Measurements from ENCODE around the gene FSTL4. TPM values are rescaled to one million over a fixed set of nuclear protein-coding genes. Genes with fewer than 3 reads are reported as not detected.

Gene FSTL4
- total RNA-seq, 1 donor from 2014 or later: 0.67 TPM

DNA sequence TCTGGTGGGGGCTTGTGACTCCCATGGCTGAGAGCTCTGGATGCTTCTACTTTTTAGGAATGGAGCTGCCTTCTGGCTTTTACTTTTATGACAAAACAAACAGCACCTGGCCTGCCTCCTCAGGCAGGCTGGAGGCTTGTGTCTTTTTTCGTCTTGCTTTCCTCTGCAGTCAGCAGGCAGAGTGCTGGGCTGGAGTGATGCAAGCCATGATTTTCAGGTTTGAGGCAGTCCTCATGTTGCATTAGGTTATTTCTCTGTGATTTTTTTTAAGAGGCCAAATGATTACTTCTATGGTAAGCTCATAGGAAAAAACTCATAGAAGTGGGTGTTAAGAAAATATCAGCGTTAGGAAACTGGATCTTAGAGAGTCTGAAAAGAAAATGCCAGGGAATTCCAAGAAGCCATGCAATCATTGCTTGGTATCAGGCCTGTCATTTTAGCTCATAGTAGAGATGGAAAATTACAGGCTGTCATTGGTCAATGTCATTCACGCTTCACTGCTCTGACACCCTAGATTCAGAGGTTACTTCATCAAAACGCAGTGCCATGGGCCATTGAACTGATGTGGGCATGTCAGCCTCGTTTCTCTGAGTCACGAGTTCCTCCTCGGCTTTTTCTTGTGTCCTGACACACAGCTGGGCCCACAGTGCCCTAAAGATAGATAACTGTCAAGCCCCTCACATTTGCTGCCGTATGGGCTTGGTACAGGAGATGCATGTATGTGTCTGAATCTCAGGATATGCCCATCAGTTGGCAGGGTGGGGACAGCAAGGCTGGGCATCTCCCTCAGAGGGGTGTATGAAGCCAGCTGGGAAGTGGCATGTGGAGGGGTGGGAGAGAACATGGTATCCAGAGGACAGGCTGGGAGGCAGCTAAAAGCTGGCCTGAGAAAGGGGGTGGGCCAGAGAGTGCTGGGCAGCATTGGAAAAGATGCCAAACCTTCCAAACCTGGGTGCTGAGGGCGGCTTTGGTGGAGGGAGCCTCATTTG is 408.7 kb downstream of the FSTL4 start:
- ATAC-seq (no peak), DNase-seq (no peak)
- H3K4me1 ChIP-seq: no peaks in the 10 kb centered on the region
- H3K27me3 ChIP-seq: no peaks in the 10 kb centered on the region
- TF ChIP-seq, protein P1, sequence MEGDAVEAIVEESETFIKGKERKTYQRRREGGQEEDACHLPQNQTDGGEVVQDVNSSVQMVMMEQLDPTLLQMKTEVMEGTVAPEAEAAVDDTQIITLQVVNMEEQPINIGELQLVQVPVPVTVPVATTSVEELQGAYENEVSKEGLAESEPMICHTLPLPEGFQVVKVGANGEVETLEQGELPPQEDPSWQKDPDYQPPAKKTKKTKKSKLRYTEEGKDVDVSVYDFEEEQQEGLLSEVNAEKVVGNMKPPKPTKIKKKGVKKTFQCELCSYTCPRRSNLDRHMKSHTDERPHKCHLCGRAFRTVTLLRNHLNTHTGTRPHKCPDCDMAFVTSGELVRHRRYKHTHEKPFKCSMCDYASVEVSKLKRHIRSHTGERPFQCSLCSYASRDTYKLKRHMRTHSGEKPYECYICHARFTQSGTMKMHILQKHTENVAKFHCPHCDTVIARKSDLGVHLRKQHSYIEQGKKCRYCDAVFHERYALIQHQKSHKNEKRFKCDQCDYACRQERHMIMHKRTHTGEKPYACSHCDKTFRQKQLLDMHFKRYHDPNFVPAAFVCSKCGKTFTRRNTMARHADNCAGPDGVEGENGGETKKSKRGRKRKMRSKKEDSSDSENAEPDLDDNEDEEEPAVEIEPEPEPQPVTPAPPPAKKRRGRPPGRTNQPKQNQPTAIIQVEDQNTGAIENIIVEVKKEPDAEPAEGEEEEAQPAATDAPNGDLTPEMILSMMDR (IDR thresholded peaks at IDR 0.05): no peak
- H3K36me3 ChIP-seq: no peaks in the 10 kb centered on the region
- intact Hi-C loops (cut with DNase I): no loop called here
- H3K27ac ChIP-seq: no peak overlapping the region
- no peaks in the 10 kb centered on the region for H3K9me3 ChIP-seq
- no peak overlapping the region for H3K4me3 ChIP-seq

- Histone ChIP-seq H3K4me3 (no peak overlapping the region), H3K4me1 (no peaks in the 10 kb centered on the region), H3K27me3 (no peaks in the 10 kb centered on the region), H3K9me3 (no peaks in the 10 kb centered on the region), H3K36me3 (no peaks in the 10 kb centered on the region), H3K27ac (no peak overlapping the region)
- ATAC-seq (no peak), DNase-seq (no peak)
- TF ChIP-seq, protein P1 (IDR thresholded peaks at IDR 0.05): no peak
- intact Hi-C loops (cut with DNase I): no loop called here
These were observed 410.2 kb downstream of the FSTL4 start for GRCh38 chr5:133202066-133202665.

DNA sequence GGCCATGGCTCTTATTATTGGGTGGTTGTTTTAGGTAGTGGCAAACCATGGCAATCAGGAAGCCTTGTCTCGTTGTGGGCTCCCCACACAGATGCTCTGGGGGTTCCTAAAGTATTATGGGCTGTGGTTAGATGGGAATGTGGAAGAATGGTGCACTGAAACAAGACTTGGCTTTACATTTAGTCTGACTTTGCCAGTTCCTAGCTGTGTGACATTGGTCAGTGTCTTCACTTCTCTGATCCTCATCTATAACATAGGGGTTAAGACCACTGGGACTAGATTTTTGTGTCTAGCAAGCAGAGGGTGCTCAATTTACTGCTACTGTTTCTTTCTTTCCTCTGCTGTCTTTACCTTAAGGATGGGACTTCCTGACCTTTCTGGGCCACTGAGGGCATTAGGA is 411.0 kb downstream of the FSTL4 start:
- intact Hi-C loops (cut with DNase I): no loop called here
- no peak for ATAC-seq
- Histone ChIP-seq H3K36me3 (no peaks in the 10 kb centered on the region), H3K27me3 (no peaks in the 10 kb centered on the region), H3K4me3 (no peak overlapping the region), H3K9me3 (no peaks in the 10 kb centered on the region), H3K27ac (no peak overlapping the region), H3K4me1 (no peaks in the 10 kb centered on the region)
- no peak for DNase-seq
- TF ChIP-seq, protein P1 (IDR thresholded peaks at IDR 0.05): no peak

GRCh38 chr5:133200256-133200655 is 412.1 kb downstream of the FSTL4 start:
- H3K9me3 ChIP-seq: no peaks in the 10 kb centered on the region
- no peaks in the 10 kb centered on the region for H3K36me3 ChIP-seq
- H3K27ac ChIP-seq: no peak overlapping the region
- TF ChIP-seq, protein P1 (IDR thresholded peaks at IDR 0.05): no peak
- H3K4me1 ChIP-seq: no peaks in the 10 kb centered on the region
- no peaks in the 10 kb centered on the region for H3K27me3 ChIP-seq
- H3K4me3 ChIP-seq: no peak overlapping the region
- no peak for DNase-seq
- intact Hi-C loops (cut with DNase I): no loop called here
- no peak for ATAC-seq

DNA sequence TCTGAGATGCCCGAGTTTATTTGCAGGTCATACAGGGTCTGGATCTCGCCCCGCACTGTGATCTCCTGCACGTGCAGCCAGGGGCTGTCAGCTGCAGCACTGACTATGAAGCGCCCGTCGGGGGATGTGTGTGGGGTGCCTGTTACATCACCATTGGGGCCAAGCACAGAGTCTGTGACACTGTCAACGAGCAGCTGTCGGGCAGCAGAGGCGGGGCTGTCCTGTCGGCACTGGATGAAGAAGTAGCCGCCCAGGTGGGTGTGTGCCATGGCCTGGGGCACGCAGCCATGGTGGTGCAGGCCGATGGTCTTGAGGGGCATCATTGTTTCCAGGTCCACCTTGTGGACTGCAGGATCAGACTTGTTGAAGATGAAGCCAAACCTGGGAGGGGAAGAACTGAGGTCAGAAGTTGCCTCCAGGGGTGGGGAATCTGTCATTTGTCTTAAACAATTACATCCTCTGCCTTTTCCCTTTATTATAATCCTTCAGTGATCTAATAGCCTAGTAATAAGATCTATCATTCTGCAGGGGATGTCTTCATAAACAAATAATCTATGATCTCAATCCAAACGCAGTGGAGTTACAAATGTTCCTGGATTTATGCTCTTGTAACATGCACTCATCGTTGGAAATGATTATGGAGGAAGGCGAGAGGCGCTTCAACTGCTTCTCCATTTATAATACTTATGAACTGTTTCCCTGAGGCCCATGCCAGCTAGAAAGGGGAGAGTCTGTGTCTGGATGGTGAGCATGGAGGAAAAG is 412.7 kb downstream of the FSTL4 start:
- no peaks in the 10 kb centered on the region for H3K36me3 ChIP-seq
- no peak for DNase-seq
- intact Hi-C loops (cut with DNase I): no loop called here
- TF ChIP-seq, protein P1 (IDR thresholded peaks at IDR 0.05): no peak
- H3K27me3 ChIP-seq: no peaks in the 10 kb centered on the region
- ATAC-seq: no peak
- H3K27ac ChIP-seq: no peak overlapping the region
- no peak overlapping the region for H3K4me3 ChIP-seq
- no peaks in the 10 kb centered on the region for H3K4me1 ChIP-seq
- no peaks in the 10 kb centered on the region for H3K9me3 ChIP-seq
